ENCODE data around the gene PTPRN.
A peak's percentile ranks its signal among the peaks of the same experiment; 100 is the strongest.

The PTPRN gene

GRCh38 chr2:219244789-219245147 lies 64.4 kb downstream of the PTPRN start:
- peak overlapping the region; percentile 75 for H2AFZ ChIP-seq (ENCODE audit: low read length)
- no peaks in the 10 kb centered on the region for H3F3A ChIP-seq (ENCODE audit: low read depth)
- no peaks in the 10 kb centered on the region for H3K27me3 ChIP-seq (ENCODE audit: insufficient read depth, low read length, poor library complexity, severe bottlenecking)
- H3K4me2 ChIP-seq (ENCODE audit: low read depth, low read length, poor library complexity, severe bottlenecking): peak overlapping the region; percentile 78
- H3K4me3 ChIP-seq (ENCODE audit: low read length, poor library complexity, severe bottlenecking): peak overlapping the region; percentile 95
- peaks cover 48% of the 10 kb centered on the region for H3K4me1 ChIP-seq (ENCODE audit: insufficient read depth, low read length, poor library complexity, severe bottlenecking)
- no peaks in the 10 kb centered on the region for H3K9me2 ChIP-seq (replicated peaks; ENCODE audit: low read depth, low read length)
- TF ChIP-seq CTCF (conservative IDR thresholded peaks at IDR 0.05; ENCODE audit: low read length): no peak
- no peak for TF ChIP-seq EZH2phosphoT487 (IDR thresholded peaks at IDR 0.05; ENCODE audit: borderline replicate concordance)
- peaks cover 27% of the 10 kb centered on the region for H4K20me1 ChIP-seq (ENCODE audit: insufficient read depth, low read length, poor library complexity, severe bottlenecking)
- peaks cover 15% of the 10 kb centered on the region for H3K79me2 ChIP-seq (ENCODE audit: insufficient read depth, low read length)
- H3K9me3 ChIP-seq (ENCODE audit: insufficient read depth, low read depth, low read length): no peaks in the 10 kb centered on the region
- H3K9ac ChIP-seq (ENCODE audit: low read depth, low read length, poor library complexity, severe bottlenecking): peak overlapping the region; percentile 91
- no peaks in the 10 kb centered on the region for H3K36me3 ChIP-seq (ENCODE audit: insufficient read depth, low read length)

GRCh38 chr2:219243291-219243761 lies 65.9 kb downstream of the PTPRN start:
- H3F3A ChIP-seq (ENCODE audit: low read depth): no peaks in the 10 kb centered on the region
- H3K4me2 ChIP-seq (ENCODE audit: low read depth, low read length, poor library complexity, severe bottlenecking): no peak overlapping the region
- peaks cover 20% of the 10 kb centered on the region for H4K20me1 ChIP-seq (ENCODE audit: insufficient read depth, low read length, poor library complexity, severe bottlenecking)
- no peaks in the 10 kb centered on the region for H3K9me2 ChIP-seq (replicated peaks; ENCODE audit: low read depth, low read length)
- peaks cover 34% of the 10 kb centered on the region for H3K4me1 ChIP-seq (ENCODE audit: insufficient read depth, low read length, poor library complexity, severe bottlenecking)
- H3K79me2 ChIP-seq (ENCODE audit: insufficient read depth, low read length): peaks cover 15% of the 10 kb centered on the region
- H3K9ac ChIP-seq (ENCODE audit: low read depth, low read length, poor library complexity, severe bottlenecking): no peak overlapping the region
- no peaks in the 10 kb centered on the region for H3K27me3 ChIP-seq (ENCODE audit: insufficient read depth, low read length, poor library complexity, severe bottlenecking)
- TF ChIP-seq CTCF (conservative IDR thresholded peaks at IDR 0.05; ENCODE audit: low read length) (no peak), EZH2phosphoT487 (IDR thresholded peaks at IDR 0.05; ENCODE audit: borderline replicate concordance) (no peak)
- H2AFZ ChIP-seq (ENCODE audit: low read length): no peak overlapping the region
- no peak overlapping the region for H3K4me3 ChIP-seq (ENCODE audit: low read length, poor library complexity, severe bottlenecking)
- H3K36me3 ChIP-seq (ENCODE audit: insufficient read depth, low read length): no peaks in the 10 kb centered on the region
- no peaks in the 10 kb centered on the region for H3K9me3 ChIP-seq (ENCODE audit: insufficient read depth, low read depth, low read length)
